Stimulated activated CD4-positive, alpha-beta T cell treated with anti-CD3 and anti-CD28 coated beads, Interleukin-12 subunit alpha, Interleukin-12 subunit beta, amount 100 ng/mL, for 4 hours (primary cell): Measurements from ENCODE around the gene SMIM45.

ENCODE experiments used
- DNase-seq: peaks from one replicate; pipeline ENCODE4 v3.0.0-alpha.2; 2020

SMIM45 gene

GRCh38 chr22:41951898-41952474 lies at the start of gene SMIM45:
Gene SMIM45, plus strand, starts transcription at chr22:41952150.
- no peak for DNase-seq

GRCh38 chr22:41902932-41903421 lies 49.0 kb upstream of the SMIM45 start:
- no peak for DNase-seq

- no peak for DNase-seq
Measured at GRCh38 chr22:41904450-41905410, 47.2 kb upstream of the SMIM45 start.

GRCh38 chr22:41905411-41906202 lies 46.3 kb upstream of the SMIM45 start:
- no peak for DNase-seq

GRCh38 chr22:41906822-41907221 lies 45.1 kb upstream of the SMIM45 start:
- no peak for DNase-seq

- no peak for DNase-seq
Measured at GRCh38 chr22:41907436-41908401, 44.2 kb upstream of the SMIM45 start.

GRCh38 chr22:41908411-41909309 lies 43.3 kb upstream of the SMIM45 start:
- no peak for DNase-seq

- DNase-seq: no peak
Measured at GRCh38 chr22:41909310-41910049, 42.5 kb upstream of the SMIM45 start.

- DNase-seq: peak; percentile 31
Measured at GRCh38 chr22:41910050-41911000, 41.6 kb upstream of the SMIM45 start.

GRCh38 chr22:41911001-41911611 lies 40.8 kb upstream of the SMIM45 start:
- no peak for DNase-seq

- DNase-seq: no peak
Measured at GRCh38 chr22:41912338-41913039, 39.5 kb upstream of the SMIM45 start.

- no peak for DNase-seq
Measured at GRCh38 chr22:41913040-41913719, 38.8 kb upstream of the SMIM45 start.

- DNase-seq: no peak
Measured at GRCh38 chr22:41913842-41914534, 38.0 kb upstream of the SMIM45 start.

- DNase-seq: no peak
Measured at GRCh38 chr22:41914611-41915034, 37.3 kb upstream of the SMIM45 start.

- DNase-seq: peak; percentile 61
Measured at GRCh38 chr22:41915035-41915785, 36.7 kb upstream of the SMIM45 start, which contains the start of gene SHISA8. Gene SHISA8, minus strand, starts transcription at chr22:41915074. Its CDS starts 407 bp downstream, at chr22:41914667.
